Activated naive CD8-positive, alpha-beta T cell treated with anti-CD3 and anti-CD28 coated beads, Interleukin-2, amount 50 U/mL, for 24 hours (primary cell): ENCODE data around the gene SLC28A1.
"Not testable (repeated sequence)": the region's sequence is repeated elsewhere in the genome, so short reads cannot be mapped to it uniquely, and the experiment has no call there.

Experiments used
- ATAC-seq: fragments of 150-1000 bp; cut with Tn5 transposase; one replicate; pipeline ENCODE4 v1.10.0; 2021
- DNase-seq: peaks from one replicate; pipeline ENCODE4 v3.0.0; 2021
- H3K27ac Mint-ChIP-seq: one replicate; pipeline ENCODE4 v1.8.0; 2021; ENCODE audit warnings: mild to moderate bottlenecking, mixed read lengths
- H3K27me3 Mint-ChIP-seq: one replicate; pipeline ENCODE4 v1.8.0; 2021; ENCODE audit warnings: mixed read lengths
- H3K36me3 Mint-ChIP-seq: one replicate; pipeline ENCODE4 v1.8.0; 2021; ENCODE audit warnings: low read depth, mixed read lengths
- H3K4me1 Mint-ChIP-seq: one replicate; pipeline ENCODE4 v1.8.0; 2021; ENCODE audit warnings: mixed read lengths
- H3K4me3 Mint-ChIP-seq: one replicate; pipeline ENCODE4 v1.8.0; 2021; ENCODE audit warnings: mild to moderate bottlenecking, moderate library complexity, mixed read lengths
- H3K9me3 Mint-ChIP-seq: one replicate; pipeline ENCODE4 v1.8.0; 2021; ENCODE audit warnings: mixed read lengths

The SLC28A1 gene

DNA sequence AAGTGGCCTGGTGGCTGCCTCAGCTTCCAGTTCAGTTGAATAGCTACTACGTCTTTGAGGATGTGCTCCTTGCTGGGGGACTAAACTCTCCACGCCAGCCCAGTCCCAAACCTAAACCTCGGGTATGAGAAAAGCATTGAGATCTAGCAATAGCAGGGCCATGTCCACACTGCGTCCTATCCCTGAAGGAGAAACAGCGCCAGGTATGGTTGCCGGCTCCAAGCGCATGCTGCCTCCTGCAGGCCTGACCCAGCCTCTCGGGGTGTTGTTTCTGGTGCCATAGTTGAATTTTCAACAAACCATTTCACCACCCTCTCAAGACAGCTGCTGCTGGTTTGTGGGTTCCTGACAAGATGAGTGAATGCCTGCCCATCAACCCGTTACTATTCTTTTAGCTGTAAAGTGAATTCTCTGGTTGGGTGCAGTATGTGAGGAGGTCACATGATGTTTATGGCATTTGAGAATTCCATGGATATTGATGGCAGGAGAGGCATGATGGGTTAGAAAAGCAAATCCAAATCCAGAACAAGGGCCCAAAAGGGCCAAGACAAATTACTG lies 13.0 kb upstream of the SLC28A1 start:
- no peak overlapping the region for H3K27ac Mint-ChIP-seq
- no peak for DNase-seq
- H3K9me3 Mint-ChIP-seq = no peaks in the 10 kb centered on the region
- H3K4me3 Mint-ChIP-seq = no peak overlapping the region
- H3K36me3 Mint-ChIP-seq = no peaks in the 10 kb centered on the region
- ATAC-seq = no peak
- H3K4me1 Mint-ChIP-seq = no peaks in the 10 kb centered on the region
- no peaks in the 10 kb centered on the region for H3K27me3 Mint-ChIP-seq

- ATAC-seq (no peak), DNase-seq (no peak)
- H3K36me3 Mint-ChIP-seq = no peaks in the 10 kb centered on the region
- no peak overlapping the region for H3K4me3 Mint-ChIP-seq
- H3K27ac Mint-ChIP-seq = no peak overlapping the region
- H3K27me3 Mint-ChIP-seq = no peaks in the 10 kb centered on the region
- H3K9me3 Mint-ChIP-seq = no peaks in the 10 kb centered on the region
- H3K4me1 Mint-ChIP-seq = no peaks in the 10 kb centered on the region
Observed at GRCh38 chr15:84872009-84872910, 12.2 kb upstream of the SLC28A1 start.

GRCh38 chr15:84873997-84874396 lies 10.5 kb upstream of the SLC28A1 start:
- ATAC-seq (no peak), DNase-seq (no peak)
- H3K27me3 Mint-ChIP-seq = no peaks in the 10 kb centered on the region
- H3K4me1 Mint-ChIP-seq = no peaks in the 10 kb centered on the region
- H3K36me3 Mint-ChIP-seq = no peaks in the 10 kb centered on the region
- H3K4me3 Mint-ChIP-seq = no peak overlapping the region
- H3K9me3 Mint-ChIP-seq = no peaks in the 10 kb centered on the region
- H3K27ac Mint-ChIP-seq = no peak overlapping the region

- Mint-ChIP-seq H3K27ac (no peak overlapping the region), H3K9me3 (no peaks in the 10 kb centered on the region), H3K27me3 (no peaks in the 10 kb centered on the region), H3K4me1 (no peaks in the 10 kb centered on the region), H3K4me3 (no peak overlapping the region), H3K36me3 (no peaks in the 10 kb centered on the region)
- ATAC-seq (no peak), DNase-seq (no peak)
Observed at GRCh38 chr15:84874981-84875699, 9.3 kb upstream of the SLC28A1 start.

DNA sequence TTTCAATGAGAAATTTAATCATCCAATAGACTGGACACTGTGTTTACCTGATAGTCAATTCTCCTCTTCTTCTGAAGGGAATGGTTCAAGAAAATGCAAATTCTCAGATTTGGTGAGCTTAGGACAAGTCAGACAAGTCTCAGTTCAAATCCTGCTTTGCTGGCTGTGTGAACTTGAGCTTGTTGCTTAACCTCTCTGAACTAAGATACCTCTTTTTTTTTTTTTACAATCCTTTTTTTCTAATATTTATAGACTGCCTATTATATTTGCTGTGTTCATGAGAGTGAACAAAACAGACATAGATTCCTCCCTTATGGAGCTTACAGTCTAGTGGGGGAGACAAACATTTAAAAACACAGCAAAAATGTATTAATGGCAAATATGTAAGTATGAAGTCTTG lies 8.2 kb upstream of the SLC28A1 start:
- Mint-ChIP-seq H3K27ac (no peak overlapping the region), H3K27me3 (no peaks in the 10 kb centered on the region), H3K4me3 (no peak overlapping the region), H3K9me3 (no peaks in the 10 kb centered on the region), H3K4me1 (no peaks in the 10 kb centered on the region), H3K36me3 (no peaks in the 10 kb centered on the region)
- no peak for ATAC-seq
- no peak for DNase-seq

DNA sequence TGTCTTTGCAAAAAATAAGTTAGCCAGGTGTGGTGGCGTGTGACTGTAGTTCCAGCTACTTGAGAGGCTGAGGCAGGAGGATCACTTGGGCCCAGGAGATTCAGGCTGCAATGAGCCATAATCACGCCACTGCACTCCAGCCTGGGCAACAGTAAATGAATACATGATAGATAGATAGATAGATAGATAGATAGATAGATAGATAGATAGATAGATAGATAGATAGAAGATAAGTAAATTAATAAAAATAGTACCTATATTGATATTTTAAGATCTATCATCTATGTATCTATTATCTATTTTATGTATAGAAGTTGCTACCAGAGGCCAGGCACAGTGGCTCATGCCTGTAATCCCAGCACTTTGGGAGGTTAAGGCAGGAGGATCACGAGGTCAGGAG lies 6.8 kb upstream of the SLC28A1 start:
- not testable (repeated sequence) for ATAC-seq, H3K27ac Mint-ChIP-seq, H3K36me3 Mint-ChIP-seq, DNase-seq, H3K4me3 Mint-ChIP-seq, H3K27me3 Mint-ChIP-seq, H3K9me3 Mint-ChIP-seq, H3K4me1 Mint-ChIP-seq

GRCh38 chr15:84878504-84878903 lies 6.0 kb upstream of the SLC28A1 start:
- Mint-ChIP-seq H3K27ac (no peak overlapping the region), H3K4me3 (no peak overlapping the region), H3K4me1 (no peaks in the 10 kb centered on the region), H3K27me3 (no peaks in the 10 kb centered on the region), H3K36me3 (no peaks in the 10 kb centered on the region), H3K9me3 (no peaks in the 10 kb centered on the region)
- DNase-seq = peak; percentile 67
- peak; percentile 69 for ATAC-seq

DNA sequence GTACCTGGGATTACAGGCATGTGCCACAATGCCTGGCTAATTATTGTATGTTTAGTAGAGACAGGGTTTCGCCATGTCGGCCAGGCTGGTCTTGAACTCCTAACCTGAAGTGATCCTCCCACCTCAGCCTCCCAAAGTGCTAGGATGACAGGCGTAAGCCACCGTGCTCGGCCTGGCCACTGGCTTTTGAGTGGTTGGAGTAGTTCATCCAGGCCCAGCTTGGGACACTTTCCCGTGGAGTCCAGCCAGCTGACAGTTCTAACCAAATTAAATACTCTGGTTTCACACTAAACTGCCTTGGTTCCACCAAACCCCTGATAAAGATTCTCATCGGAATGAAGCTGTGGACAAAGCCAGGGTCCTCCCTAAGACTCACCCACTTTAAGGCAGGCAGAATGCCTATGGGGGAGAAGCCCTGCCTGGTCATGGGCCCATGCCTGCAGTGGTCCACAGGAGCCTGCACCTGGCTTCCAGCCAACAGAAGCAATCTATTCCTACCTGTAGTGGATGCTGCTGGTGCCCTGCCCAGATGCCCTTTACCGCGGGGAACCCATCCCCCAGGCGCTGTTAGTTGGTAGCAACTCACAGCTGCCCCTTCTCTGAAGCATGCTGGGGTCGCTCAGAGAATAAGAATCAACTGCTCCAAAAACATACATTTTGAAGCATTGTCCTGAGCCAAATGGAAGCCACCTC lies 5.2 kb upstream of the SLC28A1 start:
- Mint-ChIP-seq H3K4me3 (no peak overlapping the region), H3K27me3 (no peaks in the 10 kb centered on the region), H3K4me1 (no peaks in the 10 kb centered on the region), H3K9me3 (no peaks in the 10 kb centered on the region), H3K27ac (no peak overlapping the region), H3K36me3 (no peaks in the 10 kb centered on the region)
- DNase-seq (no peak), ATAC-seq (no peak)

DNA sequence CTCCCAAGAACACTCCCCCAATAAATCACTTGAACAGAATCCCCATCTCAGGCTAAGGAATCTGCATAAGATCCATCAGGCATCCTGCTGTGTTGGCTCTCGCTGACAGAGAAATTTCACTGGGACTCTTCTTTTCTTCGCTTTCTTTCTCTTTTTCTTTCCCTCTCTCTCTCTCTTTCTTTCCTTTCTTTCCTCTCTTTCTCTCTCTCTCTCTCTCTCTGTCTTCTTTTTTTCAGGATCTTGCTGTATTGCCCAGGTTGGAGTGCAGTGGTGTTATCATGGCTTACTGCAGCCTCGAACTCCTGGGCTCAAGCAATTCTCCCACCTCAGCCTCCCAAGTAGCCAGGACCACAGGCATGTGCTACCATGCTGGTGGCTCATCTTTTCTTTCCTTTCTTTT lies 4.5 kb upstream of the SLC28A1 start:
- ATAC-seq = no peak
- no peak for DNase-seq
- Mint-ChIP-seq H3K36me3 (no peaks in the 10 kb centered on the region), H3K27me3 (no peaks in the 10 kb centered on the region), H3K27ac (no peak overlapping the region), H3K9me3 (no peaks in the 10 kb centered on the region), H3K4me3 (no peak overlapping the region), H3K4me1 (no peaks in the 10 kb centered on the region)

DNA sequence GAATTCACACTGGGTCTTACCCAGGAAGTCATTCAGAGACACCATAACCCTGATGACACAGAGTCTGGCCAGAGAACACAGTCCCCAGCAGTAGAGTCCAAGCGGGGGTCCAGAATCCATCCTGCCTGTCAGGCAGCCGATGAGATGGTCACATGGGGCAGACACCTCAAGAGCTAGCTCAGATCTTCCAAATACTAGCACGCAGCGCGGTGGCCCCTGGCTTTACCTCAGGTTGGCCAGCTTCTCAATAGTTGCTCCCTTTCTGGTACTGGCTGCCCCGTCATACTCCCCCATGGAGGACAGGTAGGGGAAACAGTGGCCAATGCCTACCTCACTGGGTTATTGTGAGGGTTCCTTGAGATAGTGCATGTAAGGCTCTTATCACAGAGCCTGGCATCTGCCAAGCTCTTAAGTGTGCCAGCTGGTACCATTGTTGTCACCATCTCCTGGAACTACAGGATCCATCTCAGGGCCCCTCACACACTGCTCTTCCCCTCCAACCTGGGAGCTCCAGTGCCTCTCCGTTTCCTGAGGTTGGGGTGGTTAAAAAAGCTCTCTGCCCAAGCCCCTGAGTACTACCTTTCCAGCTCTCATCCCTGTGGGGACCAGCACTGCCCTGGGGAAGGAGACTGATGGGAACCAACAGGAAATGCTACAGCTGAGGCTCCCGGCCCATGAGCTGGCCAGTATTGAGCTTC lies 3.5 kb upstream of the SLC28A1 start:
- Mint-ChIP-seq H3K9me3 (no peaks in the 10 kb centered on the region), H3K27ac (no peak overlapping the region), H3K4me3 (no peak overlapping the region), H3K36me3 (no peaks in the 10 kb centered on the region), H3K4me1 (no peaks in the 10 kb centered on the region), H3K27me3 (no peaks in the 10 kb centered on the region)
- ATAC-seq (no peak), DNase-seq (no peak)

GRCh38 chr15:84881520-84881830 lies 3.0 kb upstream of the SLC28A1 start:
- H3K4me1 Mint-ChIP-seq = no peaks in the 10 kb centered on the region
- no peaks in the 10 kb centered on the region for H3K27me3 Mint-ChIP-seq
- DNase-seq = no peak
- no peaks in the 10 kb centered on the region for H3K36me3 Mint-ChIP-seq
- H3K9me3 Mint-ChIP-seq = no peaks in the 10 kb centered on the region
- ATAC-seq = no peak
- H3K27ac Mint-ChIP-seq = no peak overlapping the region
- no peak overlapping the region for H3K4me3 Mint-ChIP-seq

DNA sequence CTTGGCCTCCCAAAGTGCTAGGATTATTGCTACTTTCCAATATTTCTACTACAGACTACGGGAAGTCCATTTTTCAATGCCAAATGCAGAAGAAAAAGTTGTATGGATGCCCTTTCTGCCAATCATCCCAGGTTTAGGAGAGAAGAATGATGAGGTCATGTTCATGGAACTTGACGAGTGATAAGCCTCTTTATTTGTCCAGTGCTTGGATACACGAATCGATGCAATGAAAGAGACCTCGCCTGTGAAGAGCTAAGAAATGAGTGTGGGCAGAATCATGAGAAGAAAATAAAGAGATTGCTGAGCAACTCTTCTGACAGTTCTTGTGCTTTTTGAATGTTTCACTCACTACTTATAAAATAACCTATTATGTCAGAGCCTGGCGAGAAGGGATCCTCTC lies 996 bp upstream of the SLC28A1 start:
- H3K27ac Mint-ChIP-seq = no peak overlapping the region
- no peak for ATAC-seq
- H3K27me3 Mint-ChIP-seq = no peaks in the 10 kb centered on the region
- no peaks in the 10 kb centered on the region for H3K36me3 Mint-ChIP-seq
- DNase-seq = no peak
- H3K4me1 Mint-ChIP-seq = no peaks in the 10 kb centered on the region
- H3K4me3 Mint-ChIP-seq = no peak overlapping the region
- no peaks in the 10 kb centered on the region for H3K9me3 Mint-ChIP-seq

DNA sequence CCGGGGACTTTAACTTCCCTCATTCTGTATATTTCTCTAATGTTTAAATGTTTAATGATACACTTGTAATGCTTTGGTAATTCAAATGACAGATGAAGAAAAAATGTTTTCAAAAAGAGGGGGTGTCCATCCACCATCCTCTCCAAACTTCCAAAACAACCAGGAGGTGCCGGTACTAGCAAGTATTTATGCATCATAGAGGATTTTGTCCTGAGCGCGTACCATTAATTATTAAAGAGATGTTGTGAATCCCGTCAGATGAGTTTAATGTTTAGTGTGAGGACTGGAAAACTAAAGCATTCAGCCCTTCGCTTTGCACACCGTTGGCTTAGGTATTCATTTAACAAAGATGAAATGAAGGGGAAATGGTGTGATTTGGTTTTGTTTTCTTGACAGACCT lies 1.3 kb downstream of the SLC28A1 start:
- ATAC-seq = no peak
- H3K27me3 Mint-ChIP-seq = peaks cover 1% of the 10 kb centered on the region
- no peak overlapping the region for H3K4me3 Mint-ChIP-seq
- no peaks in the 10 kb centered on the region for H3K36me3 Mint-ChIP-seq
- DNase-seq = no peak
- no peaks in the 10 kb centered on the region for H3K9me3 Mint-ChIP-seq
- no peaks in the 10 kb centered on the region for H3K4me1 Mint-ChIP-seq
- H3K27ac Mint-ChIP-seq = no peak overlapping the region

DNA sequence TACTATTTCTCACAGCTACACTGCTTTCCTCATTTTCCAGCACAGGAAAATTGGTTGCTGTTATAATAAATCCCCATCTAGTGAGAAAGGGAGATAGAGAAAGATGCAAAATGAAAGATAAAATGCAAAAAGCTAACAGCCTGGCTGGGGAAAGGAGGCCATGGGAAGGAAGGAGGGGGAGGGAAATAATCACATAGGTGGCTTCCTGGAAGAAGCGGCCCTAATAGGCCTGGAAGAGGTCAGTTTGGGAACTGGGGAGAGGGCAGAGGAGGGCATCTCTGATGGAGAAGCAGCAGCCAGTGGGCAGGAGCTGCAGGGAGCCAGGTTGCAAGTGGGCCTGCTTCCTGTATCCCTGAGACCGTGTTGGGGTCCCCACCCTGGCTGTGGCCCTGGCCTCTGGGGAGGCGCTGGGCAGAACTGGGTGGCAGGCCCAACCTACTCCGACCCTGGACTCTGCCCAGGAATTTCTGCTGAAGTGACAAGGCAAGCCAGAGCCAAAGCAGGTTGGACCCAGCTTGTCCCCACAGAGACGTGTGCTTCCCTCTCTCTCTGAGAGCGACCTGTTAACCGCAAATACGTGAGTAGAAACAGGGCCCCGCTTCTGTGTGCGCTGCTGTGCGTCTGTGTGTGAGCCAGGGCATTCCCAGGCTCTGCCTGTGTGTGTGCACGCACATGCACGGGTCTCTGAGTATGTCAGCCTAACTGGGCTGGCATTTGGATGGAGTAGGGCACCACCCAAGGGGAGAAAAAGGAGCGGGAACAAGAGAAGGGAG lies 1.9 kb downstream of the SLC28A1 start:
- peaks cover 3% of the 10 kb centered on the region for H3K27me3 Mint-ChIP-seq
- H3K36me3 Mint-ChIP-seq = no peaks in the 10 kb centered on the region
- DNase-seq (no peak), ATAC-seq (no peak)
- H3K4me3 Mint-ChIP-seq = no peak overlapping the region
- H3K27ac Mint-ChIP-seq = no peak overlapping the region
- H3K4me1 Mint-ChIP-seq = no peaks in the 10 kb centered on the region
- H3K9me3 Mint-ChIP-seq = no peaks in the 10 kb centered on the region
